ENCODE data around the gene GALNT2.

GALNT2 gene

GRCh38 chr1:230066466-230067404, at the start of gene GALNT2:
Gene GALNT2, plus strand, starts transcription at chr1:230067238. Its CDS starts 43 bp downstream, at chr1:230067281.
- Histone ChIP-seq H3K27ac (peak within 1 kb of the TSS; percentile 95), H3K4me3 (peak within 1 kb of the TSS; percentile 87)
- peak; percentile 91 for DNase-seq (ENCODE audit: low spot score)
- TF ChIP-seq CTCF (IDR thresholded peaks at IDR 0.05), result no peak

- no peak for DNase-seq (ENCODE audit: low spot score)
- no peak for TF ChIP-seq CTCF (IDR thresholded peaks at IDR 0.05)
- H3K27ac ChIP-seq, result no peak overlapping the region
- no peak overlapping the region for H3K4me3 ChIP-seq
Observed at GRCh38 chr1:230020451-230020850, 46.6 kb upstream of the GALNT2 start.

- DNase-seq (ENCODE audit: low spot score), result no peak
- no peak for TF ChIP-seq CTCF (IDR thresholded peaks at IDR 0.05)
- H3K4me3 ChIP-seq, result no peak overlapping the region
- H3K27ac ChIP-seq, result no peak overlapping the region
Observed at GRCh38 chr1:230022666-230023380, 44.2 kb upstream of the GALNT2 start.

- TF ChIP-seq CTCF (IDR thresholded peaks at IDR 0.05), result no peak
- H3K27ac ChIP-seq, result no peak overlapping the region
- H3K4me3 ChIP-seq, result no peak overlapping the region
- DNase-seq (ENCODE audit: low spot score), result no peak
Observed at GRCh38 chr1:230025686-230026085, 41.4 kb upstream of the GALNT2 start.

- no peak for DNase-seq (ENCODE audit: low spot score)
- TF ChIP-seq CTCF (IDR thresholded peaks at IDR 0.05), result no peak
- Histone ChIP-seq H3K27ac (no peak overlapping the region), H3K4me3 (no peak overlapping the region)
Observed at GRCh38 chr1:230026139-230026538, 40.9 kb upstream of the GALNT2 start.

GRCh38 chr1:230026572-230026971, 40.5 kb upstream of the GALNT2 start:
- Histone ChIP-seq H3K4me3 (no peak overlapping the region), H3K27ac (no peak overlapping the region)
- no peak for DNase-seq (ENCODE audit: low spot score)
- no peak for TF ChIP-seq CTCF (IDR thresholded peaks at IDR 0.05)
